HG02938 (cell line): Measurements from ENCODE around the gene SPOCK1.

Experiments
- ATAC-seq: cut with Tn5 transposase; IDR thresholded peaks from one replicate; pipeline ENCODE4 v1.9.1; 2021; ENCODE audit warnings: mild to moderate bottlenecking, moderate library complexity; ENCODE audit not compliant: unreplicated experiment

The SPOCK1 gene

GRCh38 chr5:137446615-137447014, 52.5 kb downstream of the SPOCK1 start:
- ATAC-seq: no peak

- ATAC-seq: no peak
Observed at GRCh38 chr5:137446151-137446550, 53.0 kb downstream of the SPOCK1 start.

- no peak for ATAC-seq
Observed at GRCh38 chr5:137442660-137443059, 56.5 kb downstream of the SPOCK1 start.

GRCh38 chr5:137441476-137441875, 57.6 kb downstream of the SPOCK1 start:
- ATAC-seq: no peak

- no peak for ATAC-seq
Observed at GRCh38 chr5:137440795-137441194, 58.3 kb downstream of the SPOCK1 start.

GRCh38 chr5:137439645-137440044, 59.5 kb downstream of the SPOCK1 start:
- ATAC-seq: no peak

- no peak for ATAC-seq
Observed at GRCh38 chr5:137438932-137439331, 60.2 kb downstream of the SPOCK1 start.

- ATAC-seq: no peak
Observed at GRCh38 chr5:137437774-137438173, 61.4 kb downstream of the SPOCK1 start.

GRCh38 chr5:137433539-137433938, 65.6 kb downstream of the SPOCK1 start:
- no peak for ATAC-seq

- no peak for ATAC-seq
Observed at GRCh38 chr5:137432376-137432775, 66.8 kb downstream of the SPOCK1 start.

- ATAC-seq: no peak
Observed at GRCh38 chr5:137431051-137431450, 68.1 kb downstream of the SPOCK1 start.

- ATAC-seq: no peak
Observed at GRCh38 chr5:137415231-137415681, 83.9 kb downstream of the SPOCK1 start.

- ATAC-seq: no peak
Observed at GRCh38 chr5:137414112-137414755, 84.9 kb downstream of the SPOCK1 start.

- ATAC-seq: no peak
Observed at GRCh38 chr5:137412136-137412535, 87.0 kb downstream of the SPOCK1 start.

- ATAC-seq: no peak
Observed at GRCh38 chr5:137410234-137411010, 88.7 kb downstream of the SPOCK1 start.

- no peak for ATAC-seq
Observed at GRCh38 chr5:137409736-137410135, 89.4 kb downstream of the SPOCK1 start.

GRCh38 chr5:137407090-137407489, 92.0 kb downstream of the SPOCK1 start:
- ATAC-seq: no peak

GRCh38 chr5:137405393-137405792, 93.7 kb downstream of the SPOCK1 start:
- ATAC-seq: no peak

GRCh38 chr5:137403869-137404268, 95.3 kb downstream of the SPOCK1 start:
- ATAC-seq: no peak

GRCh38 chr5:137402436-137403187, 96.5 kb downstream of the SPOCK1 start:
- no peak for ATAC-seq

- ATAC-seq: no peak
Observed at GRCh38 chr5:137401946-137402345, 97.2 kb downstream of the SPOCK1 start.

- no peak for ATAC-seq
Observed at GRCh38 chr5:137400571-137400970, 98.6 kb downstream of the SPOCK1 start.
